B cell (primary cell): Measurements from ENCODE around the gene COL1A1. TPM values are rescaled to one million over a fixed set of nuclear protein-coding genes. Genes with fewer than 3 reads are reported as not detected.

Experiments used
- ATAC-seq: fragments of 200-7000 bp; cut with Tn5 transposase; one replicate; pipeline ENCODE4 v1.10.0; 2021; ENCODE audit warnings: low read depth, mild to moderate bottlenecking, moderate number of reproducible peaks, moderate library complexity
- CTCF ChIA-PET: fragments of 350-600 bp; sonication (Branson Sonifier 250); formaldehyde crosslinking; loops from one replicate; lab custom pipeline; 2021; ENCODE audit warnings: antibody characterized with exemption, inconsistent platforms; lab: Charles Lee
- POLR2A ChIA-PET: fragments of 350-600 bp; sonication (Branson Sonifier 250); formaldehyde crosslinking; loops from one replicate; lab custom pipeline; 2021; ENCODE audit warnings: antibody characterized with exemption; lab: Charles Lee
- DNase-seq: peaks from one replicate; pipeline ENCODE4 v3.0.0; 2013
- H2AFZ ChIP-seq: 2 replicates; pipeline ENCODE4 v1.6.1; 2012; ENCODE audit warnings: mild to moderate bottlenecking, low read depth, low read length; ENCODE audit not compliant: insufficient read depth, poor library complexity, severe bottlenecking
- H3K27ac ChIP-seq, 2 donors: 1 replicate in 1 of 2; 2 replicates in 1 of 2; pipeline ENCODE4 v1.5.1; 2012 to 2013; ENCODE audit warnings: low read length in 2 of 2, mild to moderate bottlenecking in 2 of 2, moderate library complexity in 1 of 2
- H3K27me3 ChIP-seq, 4 experiments: fragments of 200-600 bp in 1 of 4; sonication (generic) in 1 of 4; replicated peaks in 1 of 4; 1 replicate in 2 of 4; 2 replicates in 2 of 4; pipeline versions ENCODE4 v1.6.1 to v1.7.0; 2013 to 2016; ENCODE audit warnings: low read length in 3 of 4, mild to moderate bottlenecking in 2 of 4, mixed read lengths in 1 of 4, moderate library complexity in 1 of 4; ENCODE audit not compliant: insufficient read depth in 4 of 4, control insufficient read depth in 3 of 4; ENCODE audit errors: control extremely low read depth in 1 of 4
- H3K36me3 ChIP-seq, 2 experiments: replicated peaks in 1 of 2; 1 replicate in 1 of 2; 2 replicates in 1 of 2; pipeline versions ENCODE4 v1.6.1 to v1.7.1; 2013; ENCODE audit warnings: low read length in 1 of 2; ENCODE audit not compliant: insufficient read depth in 2 of 2, control insufficient read depth in 1 of 2; ENCODE audit errors: control extremely low read depth in 1 of 2, extremely low read depth in 1 of 2
- H3K4me1 ChIP-seq, 2 donors: fragments of 200-600 bp in 1 of 2; sonication (generic) in 1 of 2; 1 replicate in 1 of 2; 2 replicates in 1 of 2; pipeline versions ENCODE4 v1.5.1 to v1.6.1; 2013 to 2017; ENCODE audit warnings: low read length in 2 of 2; ENCODE audit not compliant: control insufficient read depth in 2 of 2, insufficient read depth in 2 of 2
- H3K4me2 ChIP-seq: replicated peaks from 2 replicates; pipeline ENCODE3; 2012; ENCODE audit warnings: mild to moderate bottlenecking, low read depth, low read length; ENCODE audit not compliant: poor library complexity, severe bottlenecking
- H3K4me3 ChIP-seq, 5 experiments: fragments of 200-600 bp in 1 of 5; sonication (generic) in 1 of 5; 1 replicate in 3 of 5; 2 replicates in 2 of 5; pipeline versions ENCODE4 v1.5.1 to v1.7.0; 2011 to 2016; ENCODE audit warnings: low read length in 4 of 5, mild to moderate bottlenecking in 4 of 5, low read depth in 2 of 5, control low read depth in 1 of 5, moderate library complexity in 1 of 5; ENCODE audit not compliant: insufficient read depth in 1 of 5; ENCODE audit errors: control extremely low read depth in 1 of 5, extremely low read depth in 1 of 5
- H3K79me2 ChIP-seq: fragments of 200-600 bp; sonication (generic); one replicate; pipeline ENCODE4 v1.6.0; 2016; ENCODE audit warnings: low read length; ENCODE audit not compliant: control insufficient read depth, insufficient read depth
- H3K9ac ChIP-seq: fragments of 200-600 bp; sonication (generic); 2 replicates; pipeline ENCODE4 v1.6.1; 2017; ENCODE audit warnings: mild to moderate bottlenecking, low read length, moderate library complexity
- H3K9me3 ChIP-seq, 3 donors: one replicate each; pipeline versions ENCODE4 v1.6.1 to v1.7.1; 2013; ENCODE audit warnings: low read length in 2 of 3; ENCODE audit not compliant: control insufficient read depth in 2 of 3, insufficient read depth in 1 of 3; ENCODE audit errors: control extremely low read depth in 1 of 3
- H4K20me1 ChIP-seq: 2 replicates; pipeline ENCODE4 v1.6.0; 2012; ENCODE audit warnings: mild to moderate bottlenecking, low read length; ENCODE audit not compliant: insufficient read depth, control insufficient read depth, poor library complexity, severe bottlenecking
- H3K27ac Mint-ChIP-seq: one replicate; pipeline ENCODE4 v1.8.0; 2021; ENCODE audit warnings: mixed read lengths
- H3K27me3 Mint-ChIP-seq: one replicate; pipeline ENCODE4 v1.8.0; 2021; ENCODE audit warnings: mixed read lengths
- H3K4me1 Mint-ChIP-seq: one replicate; pipeline ENCODE4 v1.8.0; 2021; ENCODE audit warnings: mixed read lengths
- H3K4me3 Mint-ChIP-seq: one replicate; pipeline ENCODE4 v1.8.0; 2021; ENCODE audit warnings: mixed read lengths
- H3K9me3 Mint-ChIP-seq: one replicate; pipeline ENCODE4 v1.8.0; 2022; ENCODE audit warnings: mixed read lengths; ENCODE audit not compliant: insufficient read depth
- EZH2 ChIP-seq: IDR thresholded peaks from 2 replicates; pipeline ENCODE4 v1.6.1; 2012; ENCODE audit warnings: borderline replicate concordance, low read depth, mild to moderate bottlenecking, moderate library complexity, low read length; ENCODE audit not compliant: insufficient read depth, poor library complexity, severe bottlenecking
- WGBS: methylation state at CpG from one replicate; pipeline ENCODE4 v1.1.5; 2013; ENCODE audit warnings: missing lambda C conversion rate; ENCODE audit not compliant: insufficient coverage; 5-methylcytosine and 5-hydroxymethylcytosine counted together
- intact Hi-C: fragments of 100-400 bp; cut with micrococcal nuclease; formaldehyde crosslinking; loops from one replicate; pipeline ENCODE4 v1.10.0; 2022
- polyA plus RNA-seq: library from polyadenylated mRNA; depleted of rRNA; stranded (reverse); fragments of >200 nt; gene quantifications from 2 replicates; pipeline ENCODE4 v1.2.3, GENCODE V29; 2012
- total RNA-seq, 2 donors: library from RNA; stranded (reverse); fragments of 120-200 nt in 1 of 2; gene quantifications; 1 replicate in 1 of 2; 2 replicates in 1 of 2; pipeline versions ENCODE4 v1.2.3 to v1.2.4, GENCODE V29; 2013 to 2022
- TF ChIP-seq, protein P1 (sequence below): fragments of 200-600 bp; IDR thresholded peaks from one replicate; pipeline ENCODE4 v1.8.0; 2022; ENCODE audit warnings: antibody characterized with exemption, mild to moderate bottlenecking

The COL1A1 gene
- total and polyA plus RNA-seq, 2 donors (not counting 1 experiment from before 2014, with no cell fraction given), result 0.66 to 9.1 TPM

DNA sequence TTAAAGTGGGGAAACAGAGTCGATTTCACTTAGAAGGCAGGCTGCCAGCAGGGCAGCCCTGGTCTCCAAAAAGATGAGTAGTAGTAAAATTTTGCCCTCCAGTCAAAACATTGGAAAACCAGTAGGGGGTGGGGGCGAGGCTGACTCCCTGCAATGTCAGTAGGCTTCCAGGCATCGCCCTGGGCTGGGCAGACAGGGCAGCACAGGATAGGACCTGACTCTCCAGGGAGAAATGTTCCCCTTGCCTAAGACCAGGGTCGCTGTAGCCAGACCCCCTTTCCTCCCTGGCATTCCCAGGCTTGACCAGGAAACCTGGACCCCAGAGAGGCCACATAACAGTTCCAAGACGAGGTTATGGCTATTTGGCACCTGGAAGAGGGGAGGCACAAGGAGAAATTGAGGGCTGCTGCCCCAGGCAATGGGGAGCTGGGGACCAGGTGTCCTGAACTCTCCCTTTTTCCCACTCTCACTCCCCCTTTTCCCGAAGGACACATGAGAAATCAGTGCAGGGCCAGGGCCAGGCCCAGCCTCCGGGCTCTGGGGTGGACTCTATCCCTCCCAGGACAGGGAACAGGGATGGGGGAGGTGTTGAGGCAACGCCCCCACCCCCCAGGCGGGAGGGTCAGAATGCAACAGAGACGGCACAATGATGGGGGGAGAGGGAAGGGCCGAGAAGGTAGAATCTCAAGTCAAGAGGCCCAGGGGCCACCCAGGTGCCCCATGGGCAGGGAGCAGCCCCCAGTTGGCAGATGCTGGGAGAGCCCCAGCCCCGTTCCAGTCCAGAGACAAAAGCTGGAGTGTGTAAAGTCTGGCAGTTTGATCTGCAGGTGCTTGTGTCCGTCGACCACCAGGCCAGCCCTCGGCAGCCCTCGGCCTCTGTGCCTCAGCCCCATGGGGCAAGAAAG is 67.0 kb downstream of the COL1A1 start:
- Histone ChIP-seq H3K4me1 (peaks cover 9 to 19% of the 10 kb centered on the region in 2 donors), H3K36me3 (peaks cover 8 to 62% of the 10 kb centered on the region in 2 experiments), H3K4me3 (no peak overlapping the region), H3K9me3 (no peaks in the 10 kb centered on the region), H4K20me1 (peaks cover 68% of the 10 kb centered on the region), H3K79me2 (peaks cover 12% of the 10 kb centered on the region), H2AFZ (no peak overlapping the region), H3K9ac (no peak overlapping the region), H3K27me3 (peaks cover 0 to 7% (median 1%) of the 10 kb centered on the region in 4 experiments), H3K27ac (no peak overlapping the region), H3K4me2 (no peak overlapping the region)
- ATAC-seq (no peak), DNase-seq (no peak)
- H3K27me3 Mint-ChIP-seq, result peaks cover 4% of the 10 kb centered on the region
- CTCF ChIA-PET, result interaction anchor here (1.0 to 1.2 kb wide), 2 partner anchors 15 to 27 kb away, joined by 3 read pairs; no protein-coding TSS in a partner anchor
- TF ChIP-seq, protein P1, sequence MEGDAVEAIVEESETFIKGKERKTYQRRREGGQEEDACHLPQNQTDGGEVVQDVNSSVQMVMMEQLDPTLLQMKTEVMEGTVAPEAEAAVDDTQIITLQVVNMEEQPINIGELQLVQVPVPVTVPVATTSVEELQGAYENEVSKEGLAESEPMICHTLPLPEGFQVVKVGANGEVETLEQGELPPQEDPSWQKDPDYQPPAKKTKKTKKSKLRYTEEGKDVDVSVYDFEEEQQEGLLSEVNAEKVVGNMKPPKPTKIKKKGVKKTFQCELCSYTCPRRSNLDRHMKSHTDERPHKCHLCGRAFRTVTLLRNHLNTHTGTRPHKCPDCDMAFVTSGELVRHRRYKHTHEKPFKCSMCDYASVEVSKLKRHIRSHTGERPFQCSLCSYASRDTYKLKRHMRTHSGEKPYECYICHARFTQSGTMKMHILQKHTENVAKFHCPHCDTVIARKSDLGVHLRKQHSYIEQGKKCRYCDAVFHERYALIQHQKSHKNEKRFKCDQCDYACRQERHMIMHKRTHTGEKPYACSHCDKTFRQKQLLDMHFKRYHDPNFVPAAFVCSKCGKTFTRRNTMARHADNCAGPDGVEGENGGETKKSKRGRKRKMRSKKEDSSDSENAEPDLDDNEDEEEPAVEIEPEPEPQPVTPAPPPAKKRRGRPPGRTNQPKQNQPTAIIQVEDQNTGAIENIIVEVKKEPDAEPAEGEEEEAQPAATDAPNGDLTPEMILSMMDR, result no peak
- POLR2A ChIA-PET, result no interaction called here
- H3K9me3 Mint-ChIP-seq, result no peaks in the 10 kb centered on the region
- 93% methylated on average over 13 of the region's 16 CpGs for WGBS
- no peak overlapping the region for H3K27ac Mint-ChIP-seq
- intact Hi-C loops, result no loop called here
- no peak overlapping the region for H3K4me3 Mint-ChIP-seq
- peaks cover 27% of the 10 kb centered on the region for H3K4me1 Mint-ChIP-seq

- no peak overlapping the region for H3K27ac Mint-ChIP-seq
- 87% methylated on average over 10 of the region's 16 CpGs for WGBS
- H3K27me3 ChIP-seq, result peaks cover 0 to 14% (median 5%) of the 10 kb centered on the region in 4 experiments
- H3K9ac ChIP-seq, result no peak overlapping the region
- H3K27me3 Mint-ChIP-seq, result peaks cover 6% of the 10 kb centered on the region
- no peak overlapping the region for H3K4me3 Mint-ChIP-seq
- peaks cover 11% of the 10 kb centered on the region for H3K79me2 ChIP-seq
- no peak overlapping the region for H2AFZ ChIP-seq
- peaks cover 64% of the 10 kb centered on the region for H4K20me1 ChIP-seq
- no peaks in the 10 kb centered on the region for H3K9me3 ChIP-seq
- DNase-seq, result no peak
- peaks cover 31% of the 10 kb centered on the region for H3K4me1 Mint-ChIP-seq
- no peaks in the 10 kb centered on the region for H3K9me3 Mint-ChIP-seq
- no peak overlapping the region for H3K4me2 ChIP-seq
- peaks cover 8 to 55% of the 10 kb centered on the region in 2 experiments for H3K36me3 ChIP-seq
- no peak overlapping the region for H3K4me3 ChIP-seq
- CTCF ChIA-PET, result no interaction called here
- ATAC-seq, result no peak
- intact Hi-C loops, result no loop called here
- H3K27ac ChIP-seq, result no peak overlapping the region
- POLR2A ChIA-PET, result no interaction called here
- TF ChIP-seq EZH2, result no peak
- TF ChIP-seq, protein P1, result no peak
- peaks cover 16 to 23% of the 10 kb centered on the region in 2 donors for H3K4me1 ChIP-seq
These were observed 67.7 kb downstream of the COL1A1 start for GRCh38 chr17:50133769-50134099.
